K562 (cell line): ENCODE measurements around the gene SLC12A3. TPM values are rescaled to one million over a fixed set of nuclear protein-coding genes. Genes with fewer than 3 reads are reported as not detected.

ENCODE experiments used
- ARID1B ChIP-seq: fragments of 450-650 bp; IDR thresholded peaks from 2 replicates; pipeline ENCODE4 v1.6.1; 2016; ENCODE audit warnings: antibody characterized with exemption, mild to moderate bottlenecking, inconsistent platforms
- ARID2 ChIP-seq: fragments of 450-650 bp; IDR thresholded peaks from 2 replicates; pipeline ENCODE4 v1.6.1; 2017; ENCODE audit warnings: antibody characterized with exemption, mild to moderate bottlenecking
- ARNT ChIP-seq, 2 experiments: fragments of 450-650 bp; IDR thresholded peaks; 2 replicates each; pipeline ENCODE4 v1.6.1; 2016; ENCODE audit warnings: mild to moderate bottlenecking in 1 of 2
- BCOR ChIP-seq: fragments of 450-650 bp; IDR thresholded peaks from 2 replicates; pipeline ENCODE4 v1.6.1; 2016
- CBFA2T3 ChIP-seq: fragments of 450-650 bp; IDR thresholded peaks from 2 replicates; pipeline ENCODE4 v1.6.1; 2017
- CBX8 ChIP-seq: fragments of 200-600 bp; sonication (generic); IDR thresholded peaks from 2 replicates; pipeline ENCODE4 v1.6.1; 2012; ENCODE audit warnings: borderline replicate concordance, mixed run types, low read depth, mild to moderate bottlenecking, moderate library complexity, mixed read lengths, low read length, control low read depth, inconsistent platforms; ENCODE audit not compliant: poor library complexity, severe bottlenecking; ENCODE audit errors: extremely low read depth
- DMBX1 ChIP-seq: fragments of 250-450 bp; sonication (Bioruptor Pico); IDR thresholded peaks from 2 replicates; pipeline ENCODE4 v1.8.0; 2022; ENCODE audit warnings: inconsistent platforms, mild to moderate bottlenecking, moderate library complexity, borderline replicate concordance
- KLF6 ChIP-seq: fragments of 250-450 bp; sonication (Bioruptor Pico); IDR thresholded peaks from 2 replicates; pipeline ENCODE4 v1.4.0; 2020; ENCODE audit warnings: mild to moderate bottlenecking, moderate library complexity, borderline replicate concordance
- MEIS2 ChIP-seq: fragments of 450-650 bp; IDR thresholded peaks from 2 replicates; pipeline ENCODE4 v1.6.1; 2014; ENCODE audit warnings: mild to moderate bottlenecking; ENCODE audit not compliant: partially characterized antibody
- MIER1 ChIP-seq: fragments of 450-650 bp; IDR thresholded peaks from 2 replicates; pipeline ENCODE4 v1.6.1; 2016; ENCODE audit warnings: antibody characterized with exemption, mild to moderate bottlenecking, low read depth
- NUFIP1 ChIP-seq: fragments of 450-650 bp; IDR thresholded peaks from 2 replicates; pipeline ENCODE4 v1.6.1; 2018; ENCODE audit not compliant: partially characterized antibody
- PBX2 ChIP-seq, 2 experiments: IDR thresholded peaks in 1 of 2; conservative IDR thresholded peaks in 1 of 2; 2 replicates each; pipeline ENCODE4 v1.6.1; 2016; ENCODE audit warnings: low read depth in 2 of 2, mild to moderate bottlenecking in 1 of 2, missing compliant biosample characterization in 1 of 2, missing genetic modification characterization in 1 of 2, moderate library complexity in 1 of 2
- PHB2 ChIP-seq: fragments of 450-650 bp; IDR thresholded peaks from 2 replicates; pipeline ENCODE4 v1.6.1; 2017; ENCODE audit warnings: low read depth
- POLR2G ChIP-seq: fragments of 200-400 bp; formaldehyde crosslinking; IDR thresholded peaks from 2 replicates; pipeline ENCODE4 v1.6.1; 2017; ENCODE audit warnings: low read depth, mild to moderate bottlenecking, antibody characterized with exemption, low read length, moderate library complexity
- PTRF ChIP-seq: fragments of 450-650 bp; IDR thresholded peaks from 2 replicates; pipeline ENCODE4 v1.6.1; 2016; ENCODE audit warnings: mild to moderate bottlenecking, missing genetic modification characterization, missing compliant biosample characterization
- SAP30 ChIP-seq: fragments of 200-600 bp; sonication (generic); IDR thresholded peaks from 2 replicates; pipeline ENCODE4 v1.6.1; 2012; ENCODE audit warnings: borderline replicate concordance, low read depth, mild to moderate bottlenecking, moderate library complexity, low read length, control low read depth, inconsistent platforms; ENCODE audit not compliant: insufficient read depth, poor library complexity, severe bottlenecking
- SMAD3 ChIP-seq: fragments of 450-650 bp; formaldehyde crosslinking; conservative IDR thresholded peaks from 2 replicates; pipeline ENCODE4 v1.4.0; 2020; ENCODE audit warnings: mild to moderate bottlenecking
- U2AF2 ChIP-seq: fragments of 200-400 bp; formaldehyde crosslinking; optimal IDR thresholded peaks from 2 replicates; pipeline ENCODE3; 2017; ENCODE audit warnings: low read depth, mild to moderate bottlenecking, low read length
- UBTF ChIP-seq, 2 experiments: IDR thresholded peaks; 2 replicates each; pipeline ENCODE4 v1.6.1; 2012; ENCODE audit warnings: improper control_type of control experiment in 2 of 2, low read depth in 2 of 2, low read length in 2 of 2, borderline replicate concordance in 1 of 2
- ZBTB5 ChIP-seq: fragments of 450-650 bp; IDR thresholded peaks from 2 replicates; pipeline ENCODE4 v1.6.1; 2017; ENCODE audit warnings: antibody characterized with exemption
- ZNF24 ChIP-seq: fragments of 450-650 bp; IDR thresholded peaks from 2 replicates; pipeline ENCODE4 v1.6.1; 2016
- ZNF75A ChIP-seq: fragments of 450-650 bp; formaldehyde crosslinking; IDR thresholded peaks from 2 replicates; pipeline ENCODE4 v1.4.0; 2020; ENCODE audit warnings: mild to moderate bottlenecking
- polyA plus RNA-seq, 8 experiments: library from polyadenylated mRNA; depleted of rRNA in 4 of 8; stranded (reverse) in 5 of 8; unstranded in 3 of 8; fragments of >200 nt; fragmentation: Nextera tagmentation in 2 of 8; fragmentation: Illumina TruSeq in 1 of 8; extraction: Ambion mirVana in 2 of 8; extraction: Trizol in 1 of 8; gene quantifications; 2 replicates each; pipeline versions ENCODE4 v1.2.1 to v1.2.3, GENCODE V29; 2011 to 2014; ENCODE audit warnings: inconsistent platforms in 1 of 8, missing spikeins in 1 of 8
- total RNA-seq, 7 experiments: library from RNA; depleted of rRNA in 6 of 7; stranded (reverse); fragments of >200 nt in 6 of 7; fragmentation: Illumina TruSeq in 2 of 7; extraction: Trizol in 2 of 7; gene quantifications; 2 replicates each; pipeline versions ENCODE4 v1.2.1 to v1.2.3, GENCODE V29; 2011 to 2021; ENCODE audit warnings: low replicate concordance in 1 of 7

SLC12A3 gene
- total and polyA plus RNA-seq, 9 of the 15 experiments (the other 6 are each of a cell fraction or from before 2014, with no cell fraction given): not detected

DNA sequence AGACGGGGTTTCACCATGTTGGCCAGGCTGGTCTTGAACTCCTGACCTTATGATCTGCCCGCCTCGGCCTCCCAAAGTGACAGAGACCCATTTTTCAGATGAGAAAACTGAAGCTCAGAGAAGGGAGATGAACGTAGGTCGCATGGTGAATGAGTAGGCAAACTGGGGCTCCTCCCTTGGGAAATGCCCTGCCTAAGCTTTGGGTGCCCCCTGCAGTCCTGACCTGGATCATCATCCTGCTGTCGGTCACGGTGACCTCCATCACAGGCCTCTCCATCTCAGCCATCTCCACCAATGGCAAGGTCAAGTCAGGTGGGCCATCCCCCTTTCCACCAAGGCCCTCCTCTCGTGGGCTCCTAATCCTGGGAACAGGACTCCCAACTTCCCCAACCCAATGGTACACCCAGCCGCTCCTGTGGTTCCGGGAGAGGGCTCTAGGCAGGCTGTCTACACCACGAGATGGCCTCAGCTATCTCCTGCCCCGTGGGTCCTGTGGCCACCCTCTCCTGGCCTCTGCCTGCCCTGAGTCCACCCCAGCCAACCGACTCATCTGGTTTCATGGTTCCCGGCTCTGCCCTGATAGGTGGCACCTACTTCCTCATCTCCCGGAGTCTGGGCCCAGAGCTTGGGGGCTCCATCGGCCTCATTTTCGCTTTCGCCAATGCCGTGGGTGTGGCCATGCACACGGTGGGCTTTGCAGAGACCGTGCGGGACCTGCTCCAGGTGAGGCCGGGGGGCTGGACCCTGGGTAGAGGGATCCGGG is 4.7 kb downstream of the SLC12A3 start (continued):
- TF ChIP-seq SMAD3: no peak
- peak; percentile 95 for TF ChIP-seq BCOR
- TF ChIP-seq CBX8: no peak
- TF ChIP-seq SAP30: no peak
- no peak for TF ChIP-seq PHB2
- peak; percentile 36; the same call in 1 of the 2 replicates for TF ChIP-seq ZNF24
- no peak for TF ChIP-seq ARNT (IDR thresholded peaks at IDR 0.05)
- TF ChIP-seq ARID2: no peak
- TF ChIP-seq PBX2 (CRISPR knock-in tag; IDR thresholded peaks at IDR 0.05; ENCODE audit: low read depth): no peak
- no peak for TF ChIP-seq PBX2 (tag; conservative IDR thresholded peaks at IDR 0.05; ENCODE audit: low read depth)
- TF ChIP-seq U2AF2: no peak
- no peak for TF ChIP-seq ZNF75A (CRISPR knock-in tag)
- no peak for TF ChIP-seq NUFIP1
- no peak for TF ChIP-seq DMBX1 (CRISPR knock-in tag)
- TF ChIP-seq PTRF (tag): no peak
- TF ChIP-seq KLF6: no peak
- TF ChIP-seq MEIS2: peak; percentile 19
- 0 out of 2 replicates have a peak, but pooled peaks have one; percentile 58 for TF ChIP-seq MIER1
- TF ChIP-seq UBTF (IDR thresholded peaks at IDR 0.05; ENCODE audit: borderline replicate concordance in 1 of 2, low read depth in 2 of 2, low read length in 2 of 2): no peak
- TF ChIP-seq POLR2G: no peak
- TF ChIP-seq ARID1B: no peak
- no peak for TF ChIP-seq CBFA2T3
- TF ChIP-seq ZBTB5: no peak
